GM12891 (cell line): Measurements from ENCODE around the gene CYP2S1.

Source experiments
- PAX5 ChIP-seq: IDR thresholded peaks from 2 replicates; pipeline ENCODE4 v1.6.1; 2011; ENCODE audit warnings: low read length, moderate library complexity, mild to moderate bottlenecking; ENCODE audit not compliant: insufficient read depth, severe bottlenecking
- POLR2A ChIP-seq: IDR thresholded peaks from 2 replicates; pipeline ENCODE4 v1.6.1; 2011; ENCODE audit warnings: low read depth, low read length, control low read depth
- POLR2AphosphoS5 ChIP-seq: IDR thresholded peaks from 2 replicates; pipeline ENCODE4 v1.6.1; 2011; ENCODE audit warnings: low read depth, low read length, control low read depth
- SPI1 ChIP-seq: IDR thresholded peaks from 2 replicates; pipeline ENCODE4 v1.6.1; 2011; ENCODE audit warnings: low read depth, low read length, control low read depth
- TAF1 ChIP-seq: IDR thresholded peaks from 2 replicates; pipeline ENCODE4 v1.6.1; 2011; ENCODE audit warnings: low read depth, low read length, control low read depth

DNA sequence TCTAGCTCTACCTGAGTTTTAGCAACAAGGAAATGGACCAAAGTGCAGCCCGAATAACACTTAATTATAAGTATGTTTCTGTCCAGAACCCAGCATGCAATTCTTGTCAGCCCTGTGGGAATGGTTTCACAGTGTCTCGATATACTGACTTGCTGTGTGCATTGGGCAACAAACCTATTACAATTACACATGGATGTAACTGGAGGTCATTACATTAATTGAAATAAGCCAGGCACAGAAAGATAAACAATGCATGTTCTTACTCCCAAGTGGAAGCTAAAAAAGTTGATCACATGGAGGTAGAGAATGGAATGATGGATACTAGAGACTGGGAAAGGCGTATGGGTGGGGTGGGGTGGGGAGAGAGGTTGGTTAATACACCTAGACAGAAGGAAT is 5.1 kb upstream of the CYP2S1 start:
- TF ChIP-seq POLR2AphosphoS5 (no peak), TAF1 (no peak), POLR2A (no peak), SPI1 (no peak), PAX5 (no peak)
